Prostate gland (tissue), 2 donors: ENCODE results near the gene MINK1.

Source experiments
- POLR2AphosphoS5 ChIP-seq: sonication (generic); formaldehyde crosslinking; IDR thresholded peaks from one replicate; pipeline ENCODE4 v1.6.1; 2017; ENCODE audit warnings: antibody characterized with exemption
- TF ChIP-seq, protein P1 (sequence below), 4 experiments: fragments of 200-600 bp in 2 of 4; fragments of 450-650 bp in 2 of 4; sonication (generic) in 2 of 4; IDR thresholded peaks; 1 replicate in 3 of 4; 2 replicates in 1 of 4; pipeline ENCODE4 v1.5.1; 2016 to 2019; ENCODE audit warnings: antibody characterized with exemption in 4 of 4, mild to moderate bottlenecking in 2 of 4, moderate library complexity in 2 of 4

DNA sequence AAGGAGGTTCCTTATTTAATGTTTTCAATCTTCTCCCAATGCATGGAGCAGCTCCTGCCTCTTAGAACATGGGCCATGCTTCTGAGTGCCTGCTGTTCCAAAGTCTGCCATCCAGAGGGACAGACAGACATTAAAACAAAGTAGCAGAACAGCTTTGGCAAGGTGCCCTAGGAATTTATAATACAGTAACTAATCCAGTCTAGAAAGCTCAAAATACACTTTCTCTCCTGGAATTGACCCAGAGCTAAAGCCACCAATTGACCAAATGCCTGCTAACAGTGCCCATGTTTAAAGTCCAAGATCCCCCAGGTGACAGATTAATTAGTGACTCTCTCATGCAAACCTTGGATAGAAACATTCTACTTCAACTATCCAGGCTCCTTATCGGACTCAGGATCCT lies 80.9 kb downstream of the MINK1 start:
- TF ChIP-seq, protein P1, sequence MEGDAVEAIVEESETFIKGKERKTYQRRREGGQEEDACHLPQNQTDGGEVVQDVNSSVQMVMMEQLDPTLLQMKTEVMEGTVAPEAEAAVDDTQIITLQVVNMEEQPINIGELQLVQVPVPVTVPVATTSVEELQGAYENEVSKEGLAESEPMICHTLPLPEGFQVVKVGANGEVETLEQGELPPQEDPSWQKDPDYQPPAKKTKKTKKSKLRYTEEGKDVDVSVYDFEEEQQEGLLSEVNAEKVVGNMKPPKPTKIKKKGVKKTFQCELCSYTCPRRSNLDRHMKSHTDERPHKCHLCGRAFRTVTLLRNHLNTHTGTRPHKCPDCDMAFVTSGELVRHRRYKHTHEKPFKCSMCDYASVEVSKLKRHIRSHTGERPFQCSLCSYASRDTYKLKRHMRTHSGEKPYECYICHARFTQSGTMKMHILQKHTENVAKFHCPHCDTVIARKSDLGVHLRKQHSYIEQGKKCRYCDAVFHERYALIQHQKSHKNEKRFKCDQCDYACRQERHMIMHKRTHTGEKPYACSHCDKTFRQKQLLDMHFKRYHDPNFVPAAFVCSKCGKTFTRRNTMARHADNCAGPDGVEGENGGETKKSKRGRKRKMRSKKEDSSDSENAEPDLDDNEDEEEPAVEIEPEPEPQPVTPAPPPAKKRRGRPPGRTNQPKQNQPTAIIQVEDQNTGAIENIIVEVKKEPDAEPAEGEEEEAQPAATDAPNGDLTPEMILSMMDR (IDR thresholded peaks at IDR 0.05): no peak
- TF ChIP-seq POLR2AphosphoS5: no peak
